GM19328 (cell line): ENCODE data around the gene SLC4A2.

Experiments
- ATAC-seq: cut with Tn5 transposase; IDR thresholded peaks from one replicate; pipeline ENCODE4 v1.9.1; 2021; ENCODE audit warnings: mild to moderate bottlenecking, moderate library complexity; ENCODE audit not compliant: unreplicated experiment

SLC4A2 gene

GRCh38 chr7:151079199-151079910, 20.0 kb downstream of the SLC4A2 start:
- no peak for ATAC-seq

GRCh38 chr7:151080067-151080521, 20.7 kb downstream of the SLC4A2 start:
- no peak for ATAC-seq

GRCh38 chr7:151080522-151081169, 21.3 kb downstream of the SLC4A2 start, which contains the start of gene FASTK:
Gene FASTK, minus strand, starts transcription at chr7:151080809. Its CDS starts 43 bp downstream, at chr7:151080766.
- peak; percentile 74 for ATAC-seq

GRCh38 chr7:151081170-151082101, 22.0 kb downstream of the SLC4A2 start:
- no peak for ATAC-seq

GRCh38 chr7:151082141-151083070, 23.0 kb downstream of the SLC4A2 start:
- no peak for ATAC-seq

GRCh38 chr7:151083071-151083823, 23.9 kb downstream of the SLC4A2 start, which contains the start of gene TMUB1:
Gene TMUB1, minus strand, starts transcription at chr7:151083493. Its CDS starts 930 bp downstream, at chr7:151082563.
- ATAC-seq, result peak; percentile 50

GRCh38 chr7:151083824-151084160, 24.4 kb downstream of the SLC4A2 start:
- ATAC-seq, result no peak

GRCh38 chr7:151085329-151085690, 25.9 kb downstream of the SLC4A2 start:
- no peak for ATAC-seq

- ATAC-seq, result no peak
Measured at GRCh38 chr7:151085691-151086620, 26.6 kb downstream of the SLC4A2 start, which contains the start of gene AGAP3. Gene AGAP3, plus strand, starts transcription at chr7:151086475. Its CDS starts 267 bp downstream, at chr7:151086742.

- ATAC-seq, result no peak
Measured at GRCh38 chr7:151086802-151087244, 27.4 kb downstream of the SLC4A2 start.

GRCh38 chr7:151087245-151088018, 28.0 kb downstream of the SLC4A2 start:
- no peak for ATAC-seq

- no peak for ATAC-seq
Measured at GRCh38 chr7:151088019-151088855, 28.8 kb downstream of the SLC4A2 start.

- no peak for ATAC-seq
Measured at GRCh38 chr7:151088856-151089699, 29.7 kb downstream of the SLC4A2 start.

- no peak for ATAC-seq
Measured at GRCh38 chr7:151089893-151090730, 30.7 kb downstream of the SLC4A2 start.

- no peak for ATAC-seq
Measured at GRCh38 chr7:151091003-151091402, 31.6 kb downstream of the SLC4A2 start.
